Liver (tissue), 9 donors: Measurements from ENCODE around the gene SCAP. TPM values are rescaled to one million over a fixed set of nuclear protein-coding genes. Genes with fewer than 3 reads are reported as not detected.
A peak's percentile ranks its signal among the peaks of the same experiment; 100 is the strongest.

Experiments used
- DNase-seq: peaks from one replicate; pipeline ENCODE4 v3.0.0-alpha.2; 2017; ENCODE audit warnings: low spot score
- H3K27ac ChIP-seq, 2 donors: one replicate each; pipeline ENCODE4 v1.7.0; 2013; ENCODE audit warnings: inconsistent platforms in 2 of 2, low read length in 2 of 2, control low read depth in 1 of 2, low read depth in 1 of 2, mild to moderate bottlenecking in 1 of 2
- H3K27me3 ChIP-seq, 4 donors: one replicate each; pipeline versions ENCODE4 v1.6.1 to v1.7.0; 2013; ENCODE audit warnings: low read length in 3 of 4, inconsistent platforms in 1 of 4, mild to moderate bottlenecking in 1 of 4, moderate library complexity in 1 of 4; ENCODE audit not compliant: control insufficient read depth in 4 of 4, insufficient read depth in 4 of 4
- H3K36me3 ChIP-seq, 4 donors: one replicate each; pipeline versions ENCODE4 v1.6.1 to v1.7.0; 2013; ENCODE audit warnings: low read length in 3 of 4, mild to moderate bottlenecking in 3 of 4, low read depth in 1 of 4, moderate library complexity in 1 of 4; ENCODE audit not compliant: control insufficient read depth in 4 of 4, insufficient read depth in 3 of 4
- H3K4me1 ChIP-seq, 4 donors: one replicate each; pipeline versions ENCODE4 v1.6.1 to v1.7.0; 2013; ENCODE audit warnings: low read length in 3 of 4, mild to moderate bottlenecking in 3 of 4, moderate library complexity in 1 of 4; ENCODE audit not compliant: control insufficient read depth in 4 of 4, insufficient read depth in 4 of 4
- H3K4me3 ChIP-seq, 3 donors: one replicate each; pipeline versions ENCODE4 v1.6.1 to v1.7.0; 2013; ENCODE audit warnings: low read length in 3 of 3, control low read depth in 1 of 3, low read depth in 1 of 3, mild to moderate bottlenecking in 1 of 3
- H3K9ac ChIP-seq, 2 donors: one replicate each; pipeline ENCODE4 v1.7.0; 2013; ENCODE audit warnings: low read length in 2 of 2, mild to moderate bottlenecking in 2 of 2, moderate library complexity in 2 of 2, control low read depth in 1 of 2, low read depth in 1 of 2
- H3K9me3 ChIP-seq, 4 donors: one replicate each; pipeline versions ENCODE4 v1.6.1 to v1.7.0; 2013; ENCODE audit warnings: low read length in 3 of 4; ENCODE audit not compliant: control insufficient read depth in 4 of 4
- EGR1 ChIP-seq, 2 donors: IDR thresholded peaks; 2 replicates each; pipeline ENCODE4 v1.6.1; 2016 to 2018; ENCODE audit warnings: antibody characterized with exemption in 2 of 2, low read depth in 2 of 2
- FOXA1 ChIP-seq: IDR thresholded peaks from 2 replicates; pipeline ENCODE4 v1.6.1; 2016; ENCODE audit warnings: antibody characterized with exemption
- FOXA2 ChIP-seq: IDR thresholded peaks from 2 replicates; pipeline ENCODE4 v1.6.1; 2016; ENCODE audit warnings: antibody characterized with exemption
- GABPA ChIP-seq, 2 donors: IDR thresholded peaks in 1 of 2; conservative IDR thresholded peaks in 1 of 2; 2 replicates each; pipeline ENCODE4 v1.6.1; 2016; ENCODE audit warnings: antibody characterized with exemption in 2 of 2, mild to moderate bottlenecking in 1 of 2, moderate library complexity in 1 of 2
- HNF4A ChIP-seq, 2 donors: conservative IDR thresholded peaks; 2 replicates each; pipeline ENCODE4 v1.6.1; 2016; ENCODE audit warnings: antibody characterized with exemption in 2 of 2, mild to moderate bottlenecking in 2 of 2
- HNF4G ChIP-seq: IDR thresholded peaks from 2 replicates; pipeline ENCODE4 v1.6.1; 2016; ENCODE audit warnings: antibody characterized with exemption
- JUND ChIP-seq, 2 donors: IDR thresholded peaks; 2 replicates each; pipeline ENCODE4 v1.6.1; 2016; ENCODE audit warnings: antibody characterized with exemption in 2 of 2
- MAX ChIP-seq: IDR thresholded peaks from 2 replicates; pipeline ENCODE4 v1.6.1; 2016; ENCODE audit warnings: antibody characterized with exemption
- NR2F2 ChIP-seq: IDR thresholded peaks from 2 replicates; pipeline ENCODE4 v1.6.1; 2016; ENCODE audit warnings: antibody characterized with exemption
- RAD21 ChIP-seq, 2 donors: IDR thresholded peaks; 2 replicates each; pipeline ENCODE4 v1.6.1; 2016; ENCODE audit warnings: antibody characterized with exemption in 2 of 2, mild to moderate bottlenecking in 2 of 2
- RXRA ChIP-seq, 2 donors: IDR thresholded peaks; 2 replicates each; pipeline ENCODE4 v1.6.1; 2017 to 2018; ENCODE audit warnings: antibody characterized with exemption in 2 of 2, mild to moderate bottlenecking in 1 of 2
- SP1 ChIP-seq: IDR thresholded peaks from 2 replicates; pipeline ENCODE4 v1.6.1; 2018; ENCODE audit warnings: antibody characterized with exemption, mild to moderate bottlenecking
- TAF1 ChIP-seq: conservative IDR thresholded peaks from 2 replicates; pipeline ENCODE4 v1.6.1; 2016; ENCODE audit warnings: antibody characterized with exemption, mild to moderate bottlenecking
- YY1 ChIP-seq: IDR thresholded peaks from 2 replicates; pipeline ENCODE4 v1.6.1; 2016; ENCODE audit warnings: antibody characterized with exemption, mild to moderate bottlenecking
- WGBS: extraction: QIAGEN DNeasy Blood & Tissue Kit; methylation state at CpG from one replicate; pipeline ENCODE4 v1.1.7; 2013; 5-methylcytosine and 5-hydroxymethylcytosine counted together
- polyA plus RNA-seq, 2 donors: library from polyadenylated mRNA; stranded (reverse) in 1 of 2; unstranded in 1 of 2; fragments of 200-250 nt in 1 of 2; fragments of >200 nt in 1 of 2; fragmentation: Nextera tagmentation in 1 of 2; extraction: Ambion mirVana in 1 of 2; gene quantifications; one replicate each; pipeline versions ENCODE4 v1.2.1 to v1.2.3, GENCODE V29; 2013 to 2015
- total RNA-seq, 2 donors: library from RNA; depleted of rRNA; stranded (reverse); fragments of >200 nt; gene quantifications; one replicate each; pipeline ENCODE4 v1.2.3, GENCODE V29; 2014
- TF ChIP-seq, protein P1 (sequence below): IDR thresholded peaks from 2 replicates; pipeline ENCODE4 v1.6.1; 2016; ENCODE audit warnings: antibody characterized with exemption
- TF ChIP-seq, protein P2 (sequence below): IDR thresholded peaks from 2 replicates; pipeline ENCODE4 v1.6.1; 2016; ENCODE audit warnings: antibody characterized with exemption, mild to moderate bottlenecking
- TF ChIP-seq, protein P3 (sequence below): IDR thresholded peaks from 2 replicates; pipeline ENCODE4 v1.6.1; 2016; ENCODE audit warnings: antibody characterized with exemption
- TF ChIP-seq, protein P4 (sequence below): fragments of 150-350 bp; IDR thresholded peaks from 2 replicates; pipeline ENCODE4 v1.5.1; 2017; ENCODE audit warnings: improper control_type of control experiment, low read depth, low read length; ENCODE audit not compliant: missing input control
- donor health status: healthy.
- donor health status: healthy.
- donor health status: healthy.
- donor health status: healthy.
- donor health status: healthy.

Gene SCAP
- total and polyA plus RNA-seq, 4 donors: 25.9 to 84.8 (median 59.3) TPM

DNA sequence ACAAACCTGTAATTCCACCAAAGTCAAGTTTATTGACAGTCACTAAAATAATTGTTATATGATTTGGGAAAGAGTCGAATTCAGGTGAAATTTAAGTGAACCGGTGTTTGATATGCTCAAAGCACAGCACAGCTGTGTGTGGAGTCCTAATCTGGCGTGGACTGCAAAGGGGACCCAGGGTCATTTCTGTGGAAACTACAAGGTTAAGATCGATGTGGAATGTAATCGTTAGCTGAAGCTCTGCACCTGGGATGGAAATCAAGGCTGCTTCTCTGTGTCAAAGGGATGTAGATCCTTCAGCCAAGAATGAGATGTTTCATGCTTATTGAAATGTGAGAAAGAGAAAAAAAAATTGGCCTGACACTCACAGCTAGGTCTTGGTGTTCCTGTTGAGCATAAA, 39.4 kb upstream of the SCAP start:
- no peak overlapping the region for H3K4me3 ChIP-seq
- 35% methylated on average over 5 of the region's 5 CpGs for WGBS
- TF ChIP-seq GABPA (IDR thresholded peaks at IDR 0.05 in 1 of 2, conservative IDR thresholded peaks at IDR 0.05 in 1 of 2) (no peak), SP1 (peak; percentile 18), RXRA (IDR thresholded peaks at IDR 0.05) (peak in 1 of 2 donors; percentile 39)
- peak overlapping the region in 1 of 2 donors; percentile 14 for H3K27ac ChIP-seq
- peak overlapping the region in 1 of 2 donors; percentile 28 for H3K9ac ChIP-seq
- H3K36me3 ChIP-seq: peaks cover 0 to 6% (median 0%) of the 10 kb centered on the region in 4 donors
- H3K27me3 ChIP-seq: no peaks in the 10 kb centered on the region
- H3K9me3 ChIP-seq: no peaks in the 10 kb centered on the region
- no peak for DNase-seq
- H3K4me1 ChIP-seq: peaks cover 5 to 21% (median 12%) of the 10 kb centered on the region in 4 donors

DNA sequence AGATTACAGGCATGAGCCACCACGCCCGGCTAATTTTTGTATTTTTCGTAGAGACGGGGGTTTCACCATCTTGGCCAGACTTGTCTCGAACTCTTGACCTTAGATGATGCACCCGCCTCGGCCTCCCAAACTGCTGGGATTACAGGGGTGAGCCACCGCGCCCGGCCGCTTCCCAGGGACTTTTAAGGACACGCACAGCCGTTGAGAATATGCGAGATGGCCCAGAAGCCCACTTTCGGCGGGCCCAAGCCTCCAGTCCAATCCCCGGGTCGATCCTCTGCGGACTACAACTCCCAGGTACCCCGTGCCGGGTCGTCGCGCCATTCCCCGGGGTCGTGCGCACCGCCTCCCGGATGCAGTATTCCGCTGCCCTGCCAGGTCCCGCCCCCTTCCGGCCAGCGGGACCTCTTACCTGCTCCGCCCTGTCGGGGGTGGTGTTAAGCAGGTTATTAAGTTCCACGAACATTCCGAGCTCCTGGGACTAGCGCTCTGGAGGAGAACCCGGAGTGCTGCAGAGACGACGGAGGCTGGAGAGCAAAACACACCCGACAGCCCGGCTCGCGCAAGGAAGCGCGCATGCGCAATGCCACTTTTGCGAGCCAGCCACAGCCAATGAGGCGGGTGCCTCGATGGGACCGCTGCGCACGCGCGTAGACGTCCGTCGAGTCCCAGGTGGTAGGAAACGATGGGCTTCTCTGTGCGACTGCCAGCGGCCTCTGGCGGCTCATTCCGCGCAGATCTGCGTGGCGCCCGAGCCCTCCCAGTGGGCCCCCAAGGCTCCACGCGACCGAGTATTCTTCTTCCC, 37.6 kb upstream of the SCAP start, which contains the start of gene ELP6:
Gene ELP6, minus strand, starts transcription at position 588 of the 805 bp plus-strand sequence. Its CDS starts 122 bp downstream, at position 466.
- no peak for TF ChIP-seq FOXA1
- peak; percentile 72 for TF ChIP-seq MAX
- no peak for TF ChIP-seq NR2F2
- TF ChIP-seq, protein P1, sequence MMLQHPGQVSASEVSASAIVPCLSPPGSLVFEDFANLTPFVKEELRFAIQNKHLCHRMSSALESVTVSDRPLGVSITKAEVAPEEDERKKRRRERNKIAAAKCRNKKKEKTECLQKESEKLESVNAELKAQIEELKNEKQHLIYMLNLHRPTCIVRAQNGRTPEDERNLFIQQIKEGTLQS: no peak
- TF ChIP-seq HNF4A (conservative IDR thresholded peaks at IDR 0.05): peak in 1 of 2 donors; percentile 42
- TF ChIP-seq, protein P2, sequence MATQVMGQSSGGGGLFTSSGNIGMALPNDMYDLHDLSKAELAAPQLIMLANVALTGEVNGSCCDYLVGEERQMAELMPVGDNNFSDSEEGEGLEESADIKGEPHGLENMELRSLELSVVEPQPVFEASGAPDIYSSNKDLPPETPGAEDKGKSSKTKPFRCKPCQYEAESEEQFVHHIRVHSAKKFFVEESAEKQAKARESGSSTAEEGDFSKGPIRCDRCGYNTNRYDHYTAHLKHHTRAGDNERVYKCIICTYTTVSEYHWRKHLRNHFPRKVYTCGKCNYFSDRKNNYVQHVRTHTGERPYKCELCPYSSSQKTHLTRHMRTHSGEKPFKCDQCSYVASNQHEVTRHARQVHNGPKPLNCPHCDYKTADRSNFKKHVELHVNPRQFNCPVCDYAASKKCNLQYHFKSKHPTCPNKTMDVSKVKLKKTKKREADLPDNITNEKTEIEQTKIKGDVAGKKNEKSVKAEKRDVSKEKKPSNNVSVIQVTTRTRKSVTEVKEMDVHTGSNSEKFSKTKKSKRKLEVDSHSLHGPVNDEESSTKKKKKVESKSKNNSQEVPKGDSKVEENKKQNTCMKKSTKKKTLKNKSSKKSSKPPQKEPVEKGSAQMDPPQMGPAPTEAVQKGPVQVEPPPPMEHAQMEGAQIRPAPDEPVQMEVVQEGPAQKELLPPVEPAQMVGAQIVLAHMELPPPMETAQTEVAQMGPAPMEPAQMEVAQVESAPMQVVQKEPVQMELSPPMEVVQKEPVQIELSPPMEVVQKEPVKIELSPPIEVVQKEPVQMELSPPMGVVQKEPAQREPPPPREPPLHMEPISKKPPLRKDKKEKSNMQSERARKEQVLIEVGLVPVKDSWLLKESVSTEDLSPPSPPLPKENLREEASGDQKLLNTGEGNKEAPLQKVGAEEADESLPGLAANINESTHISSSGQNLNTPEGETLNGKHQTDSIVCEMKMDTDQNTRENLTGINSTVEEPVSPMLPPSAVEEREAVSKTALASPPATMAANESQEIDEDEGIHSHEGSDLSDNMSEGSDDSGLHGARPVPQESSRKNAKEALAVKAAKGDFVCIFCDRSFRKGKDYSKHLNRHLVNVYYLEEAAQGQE: no peak
- TF ChIP-seq GABPA (IDR thresholded peaks at IDR 0.05 in 1 of 2, conservative IDR thresholded peaks at IDR 0.05 in 1 of 2): peak; percentile 86 to 97
- no peak for TF ChIP-seq FOXA2
- TF ChIP-seq RAD21 (IDR thresholded peaks at IDR 0.05): peak; percentile 43 to 54
- TF ChIP-seq, protein P3, sequence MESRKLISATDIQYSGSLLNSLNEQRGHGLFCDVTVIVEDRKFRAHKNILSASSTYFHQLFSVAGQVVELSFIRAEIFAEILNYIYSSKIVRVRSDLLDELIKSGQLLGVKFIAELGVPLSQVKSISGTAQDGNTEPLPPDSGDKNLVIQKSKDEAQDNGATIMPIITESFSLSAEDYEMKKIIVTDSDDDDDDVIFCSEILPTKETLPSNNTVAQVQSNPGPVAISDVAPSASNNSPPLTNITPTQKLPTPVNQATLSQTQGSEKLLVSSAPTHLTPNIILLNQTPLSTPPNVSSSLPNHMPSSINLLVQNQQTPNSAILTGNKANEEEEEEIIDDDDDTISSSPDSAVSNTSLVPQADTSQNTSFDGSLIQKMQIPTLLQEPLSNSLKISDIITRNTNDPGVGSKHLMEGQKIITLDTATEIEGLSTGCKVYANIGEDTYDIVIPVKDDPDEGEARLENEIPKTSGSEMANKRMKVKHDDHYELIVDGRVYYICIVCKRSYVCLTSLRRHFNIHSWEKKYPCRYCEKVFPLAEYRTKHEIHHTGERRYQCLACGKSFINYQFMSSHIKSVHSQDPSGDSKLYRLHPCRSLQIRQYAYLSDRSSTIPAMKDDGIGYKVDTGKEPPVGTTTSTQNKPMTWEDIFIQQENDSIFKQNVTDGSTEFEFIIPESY: peak; percentile 61
- TF ChIP-seq TAF1: peak; percentile 42
- peak; percentile 53 to 56 for TF ChIP-seq RXRA (IDR thresholded peaks at IDR 0.05)
- TF ChIP-seq HNF4G: no peak
- TF ChIP-seq, protein P4, sequence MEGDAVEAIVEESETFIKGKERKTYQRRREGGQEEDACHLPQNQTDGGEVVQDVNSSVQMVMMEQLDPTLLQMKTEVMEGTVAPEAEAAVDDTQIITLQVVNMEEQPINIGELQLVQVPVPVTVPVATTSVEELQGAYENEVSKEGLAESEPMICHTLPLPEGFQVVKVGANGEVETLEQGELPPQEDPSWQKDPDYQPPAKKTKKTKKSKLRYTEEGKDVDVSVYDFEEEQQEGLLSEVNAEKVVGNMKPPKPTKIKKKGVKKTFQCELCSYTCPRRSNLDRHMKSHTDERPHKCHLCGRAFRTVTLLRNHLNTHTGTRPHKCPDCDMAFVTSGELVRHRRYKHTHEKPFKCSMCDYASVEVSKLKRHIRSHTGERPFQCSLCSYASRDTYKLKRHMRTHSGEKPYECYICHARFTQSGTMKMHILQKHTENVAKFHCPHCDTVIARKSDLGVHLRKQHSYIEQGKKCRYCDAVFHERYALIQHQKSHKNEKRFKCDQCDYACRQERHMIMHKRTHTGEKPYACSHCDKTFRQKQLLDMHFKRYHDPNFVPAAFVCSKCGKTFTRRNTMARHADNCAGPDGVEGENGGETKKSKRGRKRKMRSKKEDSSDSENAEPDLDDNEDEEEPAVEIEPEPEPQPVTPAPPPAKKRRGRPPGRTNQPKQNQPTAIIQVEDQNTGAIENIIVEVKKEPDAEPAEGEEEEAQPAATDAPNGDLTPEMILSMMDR: peak; percentile 23
- peak; percentile 69 for TF ChIP-seq SP1
- TF ChIP-seq YY1: peak; percentile 95
- TF ChIP-seq EGR1 (IDR thresholded peaks at IDR 0.05; ENCODE audit: low read depth in 2 of 2): peak in 1 of 2 donors; percentile 51
- TF ChIP-seq JUND (IDR thresholded peaks at IDR 0.05): no peak
- peak; percentile 94 for DNase-seq
- Histone ChIP-seq H3K4me1 (peaks cover 5 to 21% (median 12%) of the 10 kb centered on the region in 4 donors), H3K27ac (peak within 1 kb of the TSS; percentile 89 to 100), H3K9me3 (no peaks in the 10 kb centered on the region), H3K36me3 (peaks cover 0 to 13% (median 3%) of the 10 kb centered on the region in 4 donors), H3K9ac (peak within 1 kb of the TSS; percentile 49 to 95), H3K4me3 (peak within 1 kb of the TSS; percentile 55 to 93 (median 63)), H3K27me3 (no peaks in the 10 kb centered on the region)
- under 1% methylated on average over 71 of the region's 71 CpGs for WGBS
